OCI-LY1 (cell line): Measurements from ENCODE around the gene TMED10.

Source experiments
- H2AFZ ChIP-seq: fragments of 200-600 bp; sonication (generic), shearing (Covaris generic); 2 replicates; pipeline ENCODE4 v1.6.0; 2014; ENCODE audit warnings: antibody characterized with exemption, mild to moderate bottlenecking, low read length
- H3F3A ChIP-seq: fragments of 200-600 bp; sonication (generic), shearing (Covaris generic); 2 replicates; pipeline ENCODE4 v1.6.0; 2014; ENCODE audit warnings: mild to moderate bottlenecking, antibody characterized with exemption, low read length, moderate library complexity; ENCODE audit not compliant: insufficient read depth
- H3K27ac ChIP-seq: fragments of 200-600 bp; sonication (generic); 2 replicates; pipeline ENCODE4 v1.5.1; 2014; ENCODE audit warnings: low read length, mixed run types, mild to moderate bottlenecking, low read depth; ENCODE audit not compliant: poor library complexity, severe bottlenecking
- H3K27me3 ChIP-seq: fragments of 200-600 bp; sonication (generic); 2 replicates; pipeline ENCODE4 v1.6.0; 2014; ENCODE audit warnings: antibody characterized with exemption, mild to moderate bottlenecking, low read length, moderate library complexity; ENCODE audit not compliant: insufficient read depth
- H3K36me3 ChIP-seq: fragments of 200-600 bp; sonication (generic); 2 replicates; pipeline ENCODE4 v1.6.1; 2014; ENCODE audit warnings: mild to moderate bottlenecking, antibody characterized with exemption, low read length, moderate library complexity, mixed read lengths; ENCODE audit not compliant: insufficient read depth
- H3K4me1 ChIP-seq: fragments of 200-600 bp; sonication (generic); 2 replicates; pipeline ENCODE4 v1.5.1; 2014; ENCODE audit warnings: mild to moderate bottlenecking, low read length, moderate library complexity; ENCODE audit not compliant: insufficient read depth, severe bottlenecking
- H3K4me2 ChIP-seq: fragments of 200-600 bp; sonication (generic), shearing (Covaris generic); 2 replicates; pipeline ENCODE4 v1.6.1; 2014; ENCODE audit warnings: low read length
- H3K4me3 ChIP-seq: fragments of 200-600 bp; sonication (generic); 2 replicates; pipeline ENCODE4 v1.5.1; 2014; ENCODE audit warnings: low read length, low read depth, mild to moderate bottlenecking, mixed read lengths; ENCODE audit not compliant: poor library complexity, severe bottlenecking
- H3K79me2 ChIP-seq: fragments of 200-600 bp; shearing (Covaris generic); 2 replicates; pipeline ENCODE4 v1.6.1; 2016; ENCODE audit warnings: mixed run types, low read length, mixed read lengths; ENCODE audit not compliant: insufficient read depth
- H3K9ac ChIP-seq: fragments of 200-600 bp; sonication (generic), shearing (Covaris generic); 2 replicates; pipeline ENCODE4 v1.6.1; 2014; ENCODE audit warnings: mild to moderate bottlenecking, low read length, mixed read lengths
- H3K9me2 ChIP-seq: fragments of 200-600 bp; sonication (generic), shearing (Covaris generic); 2 replicates; pipeline ENCODE4 v1.6.1; 2014; ENCODE audit warnings: low read depth, mild to moderate bottlenecking, low read length, mixed read lengths
- H3K9me3 ChIP-seq: fragments of 200-600 bp; shearing (Covaris generic); 2 replicates; pipeline ENCODE4 v1.6.1; 2014; ENCODE audit warnings: low read length, mixed read lengths
- H4K20me1 ChIP-seq: fragments of 200-600 bp; sonication (generic), shearing (Covaris generic); 2 replicates; pipeline ENCODE4 v1.6.0; 2016; ENCODE audit warnings: mild to moderate bottlenecking, low read length; ENCODE audit not compliant: insufficient read depth
- CTCF ChIP-seq: fragments of 200-600 bp; sonication (generic), shearing (Covaris generic); IDR thresholded peaks from 2 replicates; pipeline ENCODE4 v1.5.1; 2017; ENCODE audit warnings: mild to moderate bottlenecking, antibody characterized with exemption, low read length, moderate library complexity, mixed read lengths
- EZH2 ChIP-seq: fragments of 200-600 bp; sonication (generic), shearing (Covaris generic); IDR thresholded peaks from 2 replicates; pipeline ENCODE4 v1.8.0; 2017; ENCODE audit warnings: borderline replicate concordance, mixed run types, mild to moderate bottlenecking, antibody characterized with exemption, low read length, moderate library complexity, mixed read lengths

The TMED10 gene

DNA sequence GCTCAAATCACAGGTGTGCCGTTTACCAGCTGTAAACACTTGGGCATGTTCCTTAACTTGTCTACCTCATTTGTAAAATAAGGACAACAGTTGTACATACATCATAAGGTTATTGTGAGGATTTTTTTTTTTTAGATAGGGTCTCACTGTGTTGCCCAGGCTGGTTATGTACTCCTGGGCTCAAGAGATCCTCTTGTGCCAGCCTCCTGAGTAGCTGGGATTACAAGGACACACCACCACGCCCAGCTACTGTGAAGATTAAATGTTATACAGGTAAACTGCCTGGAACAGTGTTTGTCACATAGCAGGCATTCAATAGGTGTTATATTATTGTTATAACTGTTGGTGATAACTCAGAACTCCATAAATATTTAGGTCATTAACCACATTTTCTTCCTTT is 12.7 kb downstream of the TMED10 start:
- H3K9me3 ChIP-seq: no peaks in the 10 kb centered on the region
- peaks cover 38% of the 10 kb centered on the region for H3K79me2 ChIP-seq

DNA sequence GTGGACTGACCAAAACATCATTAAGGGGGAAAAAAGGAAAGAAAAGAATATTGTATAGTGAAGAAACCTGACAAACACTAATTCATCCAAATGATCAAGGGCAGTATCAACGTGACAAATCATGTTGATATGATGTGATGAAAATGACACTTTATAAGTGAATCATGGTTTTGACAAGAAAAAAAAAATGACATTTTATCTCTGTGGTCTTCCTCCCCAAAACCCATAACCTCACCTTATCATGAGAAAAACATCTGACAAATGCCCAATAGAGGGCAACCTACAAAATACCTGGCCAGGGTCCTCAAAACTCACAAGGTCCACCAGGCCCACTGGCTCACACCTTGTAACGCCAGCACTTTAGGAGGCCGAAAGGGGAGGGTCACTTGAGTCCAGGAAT is 13.8 kb downstream of the TMED10 start:
- Histone ChIP-seq H4K20me1 (no peaks in the 10 kb centered on the region), H3K9me3 (no peaks in the 10 kb centered on the region)

More for the DNA sequence above, 12.7 kb downstream of the TMED10 start:
- Histone ChIP-seq H3K27ac (no peak overlapping the region), H3K36me3 (no peaks in the 10 kb centered on the region), H4K20me1 (no peaks in the 10 kb centered on the region), H3K4me1 (no peaks in the 10 kb centered on the region), H3F3A (no peaks in the 10 kb centered on the region), H3K9ac (no peak overlapping the region), H3K4me3 (no peak overlapping the region), H3K9me2 (no peaks in the 10 kb centered on the region), H3K27me3 (no peaks in the 10 kb centered on the region), H3K4me2 (no peak overlapping the region), H2AFZ (no peak overlapping the region)
- no peak for TF ChIP-seq CTCF
- TF ChIP-seq EZH2: no peak

DNA sequence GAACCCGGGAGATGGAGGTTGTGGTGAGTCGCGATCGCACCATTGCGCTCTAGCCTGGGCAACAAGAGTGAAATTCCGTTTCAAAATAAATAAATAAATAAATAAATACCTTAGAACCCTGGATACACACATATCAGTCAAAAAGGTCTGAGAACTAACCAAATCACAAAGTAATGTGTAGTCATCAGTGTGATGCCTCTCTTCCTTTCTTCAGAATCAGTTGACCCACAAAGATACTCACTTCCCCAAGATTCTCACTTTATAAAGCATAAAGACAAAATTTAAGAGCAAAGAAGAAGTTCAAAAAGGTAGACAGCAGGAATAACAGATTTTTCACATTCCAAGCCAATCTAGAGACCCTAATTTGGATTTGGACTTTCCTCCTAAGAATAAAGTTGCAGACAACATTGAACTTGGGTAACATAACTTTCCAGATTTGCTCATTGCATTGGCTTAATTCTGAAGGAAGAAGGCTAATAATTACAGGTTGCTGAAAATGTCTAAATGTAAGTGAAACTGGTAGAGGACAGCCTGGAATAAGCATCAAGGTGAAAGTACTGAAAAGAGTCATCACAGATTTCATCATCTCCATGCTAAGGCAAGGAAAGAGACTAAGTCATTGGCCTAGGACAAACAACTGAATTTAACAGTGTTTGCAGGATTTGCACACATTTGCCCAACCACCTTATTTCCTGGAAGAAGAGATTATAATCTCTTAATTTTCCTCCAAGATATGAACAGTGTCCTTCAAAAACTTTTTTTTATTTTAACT is 17.4 kb downstream of the TMED10 start:
- Histone ChIP-seq H3K4me2 (no peak overlapping the region), H2AFZ (no peak overlapping the region), H3K9ac (no peak overlapping the region), H3K4me3 (no peak overlapping the region), H3K9me3 (no peaks in the 10 kb centered on the region), H3K9me2 (no peaks in the 10 kb centered on the region), H3F3A (no peaks in the 10 kb centered on the region), H3K36me3 (no peaks in the 10 kb centered on the region), H3K4me1 (no peaks in the 10 kb centered on the region), H4K20me1 (no peaks in the 10 kb centered on the region), H3K79me2 (peaks cover 19% of the 10 kb centered on the region), H3K27ac (no peak overlapping the region), H3K27me3 (no peaks in the 10 kb centered on the region)
- no peak for TF ChIP-seq CTCF
- no peak for TF ChIP-seq EZH2

More for the DNA sequence above, 13.8 kb downstream of the TMED10 start:
- Histone ChIP-seq H3K36me3 (no peaks in the 10 kb centered on the region), H3K27ac (no peak overlapping the region), H3K9me2 (no peaks in the 10 kb centered on the region), H3K4me2 (no peak overlapping the region), H3K27me3 (no peaks in the 10 kb centered on the region), H2AFZ (no peak overlapping the region), H3K9ac (no peak overlapping the region), H3K4me1 (no peaks in the 10 kb centered on the region), H3K79me2 (peaks cover 29% of the 10 kb centered on the region), H3F3A (no peaks in the 10 kb centered on the region), H3K4me3 (no peak overlapping the region)
- TF ChIP-seq CTCF (peak; percentile 31; the same call in 1 of the 2 replicates), EZH2 (no peak)
